Panc1 (cell line): ENCODE results near the gene PAPPA. TPM values are rescaled to one million over a fixed set of nuclear protein-coding genes. Genes with fewer than 3 reads are reported as not detected.

Experiments
- ATAC-seq: fragments of 200-7000 bp; cut with Tn5 transposase; 2 replicates; pipeline ENCODE4 v1.9.1; 2020; ENCODE audit warnings: mild to moderate bottlenecking, moderate library complexity
- BruUV-seq: library from RNA; stranded (reverse); fragments of 400-500 nt; replicated peaks from 2 replicates; lab custom pipeline; 2021; lab: Mats Ljungman, UMichigan
- CTCF ChIA-PET: fragments of 300-600 bp; sonication (Branson Sonifier 250); formaldehyde crosslinking; loops from one replicate; lab custom pipeline; 2022; ENCODE audit warnings: antibody characterized with exemption; lab: Charles Lee
- POLR2A ChIA-PET: fragments of 300-600 bp; sonication (Branson Sonifier 250); formaldehyde crosslinking; loops from one replicate; lab custom pipeline; 2022; ENCODE audit warnings: antibody characterized with exemption; lab: Charles Lee
- DNase-seq: peaks from one replicate; pipeline ENCODE4 v3.0.0-alpha.2; 2010; ENCODE audit warnings: low read depth, low spot score
- H3K27ac ChIP-seq: 2 replicates; pipeline ENCODE4 v1.5.1; 2011; ENCODE audit warnings: mild to moderate bottlenecking, low read length, inconsistent platforms
- H3K27me3 ChIP-seq: fragments of 200-500 bp; sonication (Bioruptor generic); 2 replicates; pipeline ENCODE4 v1.6.0; 2014; ENCODE audit warnings: low read length, inconsistent platforms; ENCODE audit not compliant: control insufficient read depth, insufficient read depth
- H3K36me3 ChIP-seq: fragments of 200-500 bp; sonication (Bioruptor generic); 2 replicates; pipeline ENCODE4 v1.5.1; 2014; ENCODE audit warnings: inconsistent platforms, mild to moderate bottlenecking, low read length, moderate library complexity; ENCODE audit not compliant: control insufficient read depth, insufficient read depth
- H3K4me1 ChIP-seq: 2 replicates; pipeline ENCODE4 v1.5.1; 2011; ENCODE audit warnings: inconsistent platforms, mild to moderate bottlenecking, low read length, moderate library complexity; ENCODE audit not compliant: control insufficient read depth, insufficient read depth
- H3K4me3 ChIP-seq, 2 experiments: 2 replicates each; pipeline ENCODE4 v1.5.1; 2011 to 2012; ENCODE audit warnings: low read depth in 2 of 2, low read length in 2 of 2, mild to moderate bottlenecking in 2 of 2, inconsistent platforms in 1 of 2, moderate library complexity in 1 of 2
- H3K9me3 ChIP-seq: fragments of 200-500 bp; sonication (Bioruptor generic); 2 replicates; pipeline ENCODE4 v1.5.1; 2014; ENCODE audit warnings: low read depth, mild to moderate bottlenecking, inconsistent platforms, low read length, moderate library complexity; ENCODE audit not compliant: control insufficient read depth, insufficient read depth
- POLR2AphosphoS5 ChIP-seq: IDR thresholded peaks from 2 replicates; pipeline ENCODE4 v1.6.1; 2012; ENCODE audit warnings: mild to moderate bottlenecking, low read depth, low read length, moderate library complexity
- SIN3A ChIP-seq: IDR thresholded peaks from 2 replicates; pipeline ENCODE4 v1.6.1; 2012; ENCODE audit warnings: low read depth, mild to moderate bottlenecking, low read length, moderate library complexity, borderline replicate concordance; ENCODE audit not compliant: insufficient read depth
- TCF7L2 ChIP-seq: IDR thresholded peaks from 2 replicates; pipeline ENCODE4 v1.6.1; 2011; ENCODE audit warnings: mild to moderate bottlenecking, low read depth, low read length, inconsistent platforms
- in situ Hi-C: cut with HindIII; loops from 2 replicates; pipeline ENCODE4 v1.10.0; 2016; ENCODE audit warnings: low sequenced_read_pairs, low pct_unique_long_range_greater_than_20kb
- intact Hi-C: fragments of 100-400 bp; cut with micrococcal nuclease; formaldehyde crosslinking; loops from one replicate; pipeline ENCODE4 v1.10.0; 2022; ENCODE audit not compliant: unreplicated experiment
- total RNA-seq: library from RNA; stranded (reverse); gene quantifications from one replicate; pipeline ENCODE4 v1.2.1, GENCODE V29; 2021; ENCODE audit not compliant: unreplicated experiment
- TF ChIP-seq, protein P1 (sequence below): fragments of 450-650 bp; IDR thresholded peaks from 2 replicates; pipeline ENCODE4 v1.5.1; 2017; ENCODE audit warnings: mild to moderate bottlenecking
- TF ChIP-seq, protein P2 (sequence below), 2 experiments: IDR thresholded peaks; 2 replicates each; pipeline ENCODE4 v1.6.1; 2011 to 2012; ENCODE audit warnings: low read depth in 2 of 2, control low read depth in 1 of 2, low read length in 1 of 2, mild to moderate bottlenecking in 1 of 2, moderate library complexity in 1 of 2; ENCODE audit not compliant: insufficient read depth in 1 of 2

PAPPA gene
- total RNA-seq, 1 experiment from 2014 or later = 1.2 TPM

- no peak for ATAC-seq
- POLR2A ChIA-PET = no interaction called here
- no peaks in the 10 kb centered on the region for H3K27me3 ChIP-seq
Observed at GRCh38 chr9:116355153-116355921, 201.7 kb downstream of the PAPPA start.

DNA sequence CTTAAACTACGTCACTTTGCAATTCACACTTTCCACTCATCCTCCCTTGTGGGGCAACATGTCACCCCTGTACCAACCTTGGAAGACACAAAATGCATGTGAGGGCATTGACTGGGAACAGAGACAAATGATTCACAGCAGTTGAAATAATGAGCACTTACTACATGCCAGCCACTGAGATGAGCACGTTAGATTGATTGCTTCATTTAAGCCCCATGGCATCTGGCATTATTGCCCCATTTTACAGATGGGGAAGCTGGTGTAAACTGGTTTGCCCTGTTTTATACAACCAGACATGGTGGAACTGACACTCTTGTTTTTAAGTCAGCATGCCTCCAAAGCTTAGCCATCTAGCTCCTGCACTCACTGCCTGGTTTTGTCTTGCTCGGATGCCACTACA, 204.7 kb downstream of the PAPPA start:
- in situ Hi-C loops (no loop called here), intact Hi-C loops (no loop called here)
- DNase-seq (no peak), ATAC-seq (no peak)
- ChIA-PET CTCF (no interaction called here), POLR2A (no interaction called here)
- H3K27ac ChIP-seq = no peak overlapping the region
- no peak for TF ChIP-seq TCF7L2
- TF ChIP-seq, protein P1, sequence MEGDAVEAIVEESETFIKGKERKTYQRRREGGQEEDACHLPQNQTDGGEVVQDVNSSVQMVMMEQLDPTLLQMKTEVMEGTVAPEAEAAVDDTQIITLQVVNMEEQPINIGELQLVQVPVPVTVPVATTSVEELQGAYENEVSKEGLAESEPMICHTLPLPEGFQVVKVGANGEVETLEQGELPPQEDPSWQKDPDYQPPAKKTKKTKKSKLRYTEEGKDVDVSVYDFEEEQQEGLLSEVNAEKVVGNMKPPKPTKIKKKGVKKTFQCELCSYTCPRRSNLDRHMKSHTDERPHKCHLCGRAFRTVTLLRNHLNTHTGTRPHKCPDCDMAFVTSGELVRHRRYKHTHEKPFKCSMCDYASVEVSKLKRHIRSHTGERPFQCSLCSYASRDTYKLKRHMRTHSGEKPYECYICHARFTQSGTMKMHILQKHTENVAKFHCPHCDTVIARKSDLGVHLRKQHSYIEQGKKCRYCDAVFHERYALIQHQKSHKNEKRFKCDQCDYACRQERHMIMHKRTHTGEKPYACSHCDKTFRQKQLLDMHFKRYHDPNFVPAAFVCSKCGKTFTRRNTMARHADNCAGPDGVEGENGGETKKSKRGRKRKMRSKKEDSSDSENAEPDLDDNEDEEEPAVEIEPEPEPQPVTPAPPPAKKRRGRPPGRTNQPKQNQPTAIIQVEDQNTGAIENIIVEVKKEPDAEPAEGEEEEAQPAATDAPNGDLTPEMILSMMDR = no peak
- no peak for TF ChIP-seq POLR2AphosphoS5
- TF ChIP-seq, protein P2, sequence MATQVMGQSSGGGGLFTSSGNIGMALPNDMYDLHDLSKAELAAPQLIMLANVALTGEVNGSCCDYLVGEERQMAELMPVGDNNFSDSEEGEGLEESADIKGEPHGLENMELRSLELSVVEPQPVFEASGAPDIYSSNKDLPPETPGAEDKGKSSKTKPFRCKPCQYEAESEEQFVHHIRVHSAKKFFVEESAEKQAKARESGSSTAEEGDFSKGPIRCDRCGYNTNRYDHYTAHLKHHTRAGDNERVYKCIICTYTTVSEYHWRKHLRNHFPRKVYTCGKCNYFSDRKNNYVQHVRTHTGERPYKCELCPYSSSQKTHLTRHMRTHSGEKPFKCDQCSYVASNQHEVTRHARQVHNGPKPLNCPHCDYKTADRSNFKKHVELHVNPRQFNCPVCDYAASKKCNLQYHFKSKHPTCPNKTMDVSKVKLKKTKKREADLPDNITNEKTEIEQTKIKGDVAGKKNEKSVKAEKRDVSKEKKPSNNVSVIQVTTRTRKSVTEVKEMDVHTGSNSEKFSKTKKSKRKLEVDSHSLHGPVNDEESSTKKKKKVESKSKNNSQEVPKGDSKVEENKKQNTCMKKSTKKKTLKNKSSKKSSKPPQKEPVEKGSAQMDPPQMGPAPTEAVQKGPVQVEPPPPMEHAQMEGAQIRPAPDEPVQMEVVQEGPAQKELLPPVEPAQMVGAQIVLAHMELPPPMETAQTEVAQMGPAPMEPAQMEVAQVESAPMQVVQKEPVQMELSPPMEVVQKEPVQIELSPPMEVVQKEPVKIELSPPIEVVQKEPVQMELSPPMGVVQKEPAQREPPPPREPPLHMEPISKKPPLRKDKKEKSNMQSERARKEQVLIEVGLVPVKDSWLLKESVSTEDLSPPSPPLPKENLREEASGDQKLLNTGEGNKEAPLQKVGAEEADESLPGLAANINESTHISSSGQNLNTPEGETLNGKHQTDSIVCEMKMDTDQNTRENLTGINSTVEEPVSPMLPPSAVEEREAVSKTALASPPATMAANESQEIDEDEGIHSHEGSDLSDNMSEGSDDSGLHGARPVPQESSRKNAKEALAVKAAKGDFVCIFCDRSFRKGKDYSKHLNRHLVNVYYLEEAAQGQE (IDR thresholded peaks at IDR 0.05; ENCODE audit: insufficient read depth in 1 of 2, low read depth in 2 of 2, low read length in 1 of 2) = no peak
- TF ChIP-seq SIN3A = no peak
- H3K4me3 ChIP-seq = no peak overlapping the region
- H3K4me1 ChIP-seq = no peaks in the 10 kb centered on the region
- no peaks in the 10 kb centered on the region for H3K9me3 ChIP-seq
- H3K27me3 ChIP-seq = no peaks in the 10 kb centered on the region
- no TSS peak for BruUV-seq
- no peaks in the 10 kb centered on the region for H3K36me3 ChIP-seq

More at GRCh38 chr9:116355153-116355921, 201.7 kb downstream of the PAPPA start:
- Histone ChIP-seq H3K36me3 (no peaks in the 10 kb centered on the region), H3K27ac (no peak overlapping the region), H3K9me3 (no peaks in the 10 kb centered on the region), H3K4me1 (no peaks in the 10 kb centered on the region), H3K4me3 (no peak overlapping the region)
- TF ChIP-seq TCF7L2 = no peak
- TF ChIP-seq POLR2AphosphoS5 = no peak
- TF ChIP-seq, protein P1 = no peak
- no peak for TF ChIP-seq SIN3A
- TF ChIP-seq, protein P2 (IDR thresholded peaks at IDR 0.05; ENCODE audit: insufficient read depth in 1 of 2, low read depth in 2 of 2, low read length in 1 of 2) = no peak
- in situ Hi-C loops = no loop called here
- no TSS peak for BruUV-seq
- no peak for DNase-seq
- CTCF ChIA-PET = no interaction called here
- intact Hi-C loops = no loop called here
